ENCODE results near the gene TANGO2.

TANGO2 gene

GRCh38 chr22:20089977-20090729 is 69.2 kb downstream of the TANGO2 start:
- Histone ChIP-seq H3K27me3 (ENCODE audit: control insufficient read depth, insufficient read depth, low read length) (no peaks in the 10 kb centered on the region), H3K36me3 (ENCODE audit: control insufficient read depth, insufficient read depth, low read length) (peaks cover 39% of the 10 kb centered on the region), H3K4me3 (ENCODE audit: low read length) (no peak overlapping the region), H3K4me1 (ENCODE audit: control insufficient read depth, insufficient read depth, low read length) (peaks cover under 1% of the 10 kb centered on the region), H3K9ac (ENCODE audit: low read length) (no peak overlapping the region), H3K9me3 (ENCODE audit: control insufficient read depth, low read length) (no peaks in the 10 kb centered on the region)

DNA sequence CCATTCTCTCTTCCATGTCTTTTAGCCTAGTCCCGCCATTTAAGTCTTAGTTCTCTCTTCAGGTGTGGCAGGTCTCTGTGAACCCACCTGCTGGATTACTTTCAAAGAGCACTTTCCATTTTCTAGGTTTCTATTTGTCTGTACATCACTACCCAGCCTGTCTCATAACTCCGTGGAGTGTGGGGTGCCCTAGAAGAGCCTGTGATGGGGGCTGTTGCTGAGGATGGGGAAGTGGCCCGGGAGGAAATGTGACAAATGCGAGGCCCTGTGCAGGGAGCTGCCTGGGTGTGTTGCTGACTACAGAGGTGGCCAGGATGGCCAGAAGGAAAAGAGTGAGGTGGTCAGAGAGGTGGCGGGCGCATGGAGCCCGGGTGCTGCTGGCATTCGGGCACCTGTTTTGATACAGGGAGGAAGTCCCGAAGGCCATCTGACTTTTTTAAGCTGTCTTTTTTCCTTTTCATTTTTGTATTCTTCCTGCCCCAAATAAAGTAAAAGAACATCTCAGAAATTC is 69.9 kb downstream of the TANGO2 start:
- Histone ChIP-seq H3K9ac (ENCODE audit: low read length) (no peak overlapping the region), H3K27me3 (ENCODE audit: control insufficient read depth, insufficient read depth, low read length) (no peaks in the 10 kb centered on the region), H3K9me3 (ENCODE audit: control insufficient read depth, low read length) (no peaks in the 10 kb centered on the region), H3K4me3 (ENCODE audit: low read length) (no peak overlapping the region), H3K4me1 (ENCODE audit: control insufficient read depth, insufficient read depth, low read length) (no peaks in the 10 kb centered on the region), H3K36me3 (ENCODE audit: control insufficient read depth, insufficient read depth, low read length) (peaks cover 39% of the 10 kb centered on the region)

DNA sequence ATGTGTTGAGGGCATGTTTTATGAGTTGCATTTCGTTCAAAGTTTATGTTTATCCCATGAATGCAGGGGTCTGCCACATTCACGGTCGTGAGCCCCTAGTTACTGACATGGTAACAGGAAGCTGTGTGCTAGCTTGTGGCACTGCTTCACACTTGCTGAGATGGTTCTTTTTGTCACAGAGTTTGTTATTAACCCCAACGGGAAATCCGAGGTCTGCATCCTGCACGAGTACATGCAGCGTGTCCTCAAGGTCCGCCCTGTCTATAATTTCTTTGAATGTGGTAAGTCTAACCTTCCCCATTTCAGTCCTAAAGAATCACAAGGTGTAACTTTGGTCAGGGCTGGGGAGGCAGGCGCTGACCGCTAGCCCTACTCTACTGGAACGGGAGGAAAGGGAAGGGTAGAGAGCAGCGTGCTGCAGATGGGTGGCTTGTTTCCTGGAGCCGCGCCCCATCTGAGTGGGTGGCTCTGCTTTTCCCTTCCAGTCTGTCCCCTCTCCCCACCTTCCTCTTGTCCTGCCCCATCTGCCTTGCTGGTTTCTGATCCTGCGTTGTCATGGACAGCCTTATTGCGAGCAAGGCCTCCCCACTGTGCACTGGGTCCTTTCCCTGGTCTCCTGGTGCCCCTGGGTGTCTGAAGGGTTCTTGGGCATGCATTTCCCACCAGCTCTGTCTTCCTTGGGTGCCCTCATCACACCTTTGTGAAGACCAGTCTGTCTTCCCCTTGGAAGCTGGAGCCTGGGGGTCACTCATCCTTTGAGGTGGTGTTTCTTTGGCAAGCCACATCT is 71.0 kb downstream of the TANGO2 start:
- Histone ChIP-seq H3K36me3 (ENCODE audit: control insufficient read depth, insufficient read depth, low read length) (peaks cover 39% of the 10 kb centered on the region), H3K4me1 (ENCODE audit: control insufficient read depth, insufficient read depth, low read length) (no peaks in the 10 kb centered on the region), H3K4me3 (ENCODE audit: low read length) (no peak overlapping the region), H3K27me3 (ENCODE audit: control insufficient read depth, insufficient read depth, low read length) (no peaks in the 10 kb centered on the region), H3K9ac (ENCODE audit: low read length) (no peak overlapping the region), H3K9me3 (ENCODE audit: control insufficient read depth, low read length) (no peaks in the 10 kb centered on the region)

GRCh38 chr22:20092477-20092854 is 71.6 kb downstream of the TANGO2 start:
- H3K9me3 ChIP-seq (ENCODE audit: control insufficient read depth, low read length) = no peaks in the 10 kb centered on the region
- peaks cover 33% of the 10 kb centered on the region for H3K36me3 ChIP-seq (ENCODE audit: control insufficient read depth, insufficient read depth, low read length)
- no peaks in the 10 kb centered on the region for H3K4me1 ChIP-seq (ENCODE audit: control insufficient read depth, insufficient read depth, low read length)
- H3K4me3 ChIP-seq (ENCODE audit: low read length) = no peak overlapping the region
- no peak overlapping the region for H3K9ac ChIP-seq (ENCODE audit: low read length)
- no peaks in the 10 kb centered on the region for H3K27me3 ChIP-seq (ENCODE audit: control insufficient read depth, insufficient read depth, low read length)

- H3K9me3 ChIP-seq (ENCODE audit: control insufficient read depth, low read length) = no peaks in the 10 kb centered on the region
- H3K4me3 ChIP-seq (ENCODE audit: low read length) = no peak overlapping the region
- no peaks in the 10 kb centered on the region for H3K4me1 ChIP-seq (ENCODE audit: control insufficient read depth, insufficient read depth, low read length)
- peaks cover 32% of the 10 kb centered on the region for H3K36me3 ChIP-seq (ENCODE audit: control insufficient read depth, insufficient read depth, low read length)
- no peaks in the 10 kb centered on the region for H3K27me3 ChIP-seq (ENCODE audit: control insufficient read depth, insufficient read depth, low read length)
- H3K9ac ChIP-seq (ENCODE audit: low read length) = no peak overlapping the region
These were observed 72.7 kb downstream of the TANGO2 start for GRCh38 chr22:20093418-20094196.

DNA sequence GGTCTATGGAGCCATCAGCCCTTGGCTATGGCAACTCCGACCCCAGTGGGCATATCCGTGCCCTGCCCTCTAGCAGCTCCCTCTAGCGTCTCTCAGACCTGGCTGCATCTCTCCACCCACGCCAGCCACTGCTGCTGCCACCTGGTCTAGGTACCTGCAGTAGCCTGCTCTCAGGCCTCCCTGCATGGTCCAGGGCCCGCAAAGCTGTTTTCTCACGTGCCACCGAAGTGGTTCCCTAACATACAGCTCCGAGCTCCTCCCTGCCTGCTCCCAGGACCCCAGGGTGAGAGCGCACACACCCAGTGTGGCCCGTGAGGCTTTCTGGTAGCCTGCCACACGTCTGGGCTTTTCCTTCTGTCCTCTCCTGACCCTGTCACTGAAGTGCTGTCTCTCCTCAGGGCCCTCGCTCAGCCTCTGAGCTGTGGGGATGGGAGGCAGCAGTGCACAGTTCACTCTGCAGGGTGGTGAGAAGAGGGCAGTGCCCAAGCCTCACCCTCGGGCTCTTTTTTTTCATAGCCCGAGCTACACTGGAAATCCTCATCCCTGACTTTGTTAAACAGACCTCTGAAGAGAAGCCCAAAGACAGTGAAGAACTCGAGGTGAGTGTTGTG is 73.4 kb downstream of the TANGO2 start:
- Histone ChIP-seq H3K4me1 (ENCODE audit: control insufficient read depth, insufficient read depth, low read length) (no peaks in the 10 kb centered on the region), H3K9ac (ENCODE audit: low read length) (no peak overlapping the region), H3K4me3 (ENCODE audit: low read length) (no peak overlapping the region), H3K9me3 (ENCODE audit: control insufficient read depth, low read length) (no peaks in the 10 kb centered on the region), H3K36me3 (ENCODE audit: control insufficient read depth, insufficient read depth, low read length) (peaks cover 31% of the 10 kb centered on the region), H3K27me3 (ENCODE audit: control insufficient read depth, insufficient read depth, low read length) (no peaks in the 10 kb centered on the region)

DNA sequence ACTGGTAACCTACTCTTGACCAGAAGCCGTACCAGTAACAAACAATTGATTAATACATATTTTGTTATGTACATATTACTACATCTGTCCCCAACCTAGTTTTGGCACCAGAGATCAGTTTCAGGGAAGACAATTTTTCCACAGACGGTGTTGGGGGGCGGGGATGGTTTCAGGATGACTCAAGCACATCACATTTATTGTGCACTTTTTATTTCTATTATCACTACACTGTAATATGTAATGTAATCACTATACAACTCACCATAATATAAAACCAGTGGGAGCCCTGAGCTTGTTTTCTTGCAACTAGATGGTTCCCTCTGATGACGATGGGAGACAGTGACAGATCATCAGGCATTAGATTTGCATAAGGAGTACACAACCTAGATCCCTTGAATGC is 74.6 kb downstream of the TANGO2 start:
- Histone ChIP-seq H3K36me3 (ENCODE audit: control insufficient read depth, insufficient read depth, low read length) (peaks cover 23% of the 10 kb centered on the region), H3K9ac (ENCODE audit: low read length) (no peak overlapping the region), H3K4me1 (ENCODE audit: control insufficient read depth, insufficient read depth, low read length) (no peaks in the 10 kb centered on the region), H3K9me3 (ENCODE audit: control insufficient read depth, low read length) (no peaks in the 10 kb centered on the region), H3K27me3 (ENCODE audit: control insufficient read depth, insufficient read depth, low read length) (no peaks in the 10 kb centered on the region), H3K4me3 (ENCODE audit: low read length) (no peak overlapping the region)

GRCh38 chr22:20096574-20097420 is 75.9 kb downstream of the TANGO2 start:
- no peaks in the 10 kb centered on the region for H3K4me1 ChIP-seq (ENCODE audit: control insufficient read depth, insufficient read depth, low read length)
- no peaks in the 10 kb centered on the region for H3K9me3 ChIP-seq (ENCODE audit: control insufficient read depth, low read length)
- H3K27me3 ChIP-seq (ENCODE audit: control insufficient read depth, insufficient read depth, low read length) = no peaks in the 10 kb centered on the region
- peaks cover 14% of the 10 kb centered on the region for H3K36me3 ChIP-seq (ENCODE audit: control insufficient read depth, insufficient read depth, low read length)
- no peak overlapping the region for H3K9ac ChIP-seq (ENCODE audit: low read length)
- no peak overlapping the region for H3K4me3 ChIP-seq (ENCODE audit: low read length)

DNA sequence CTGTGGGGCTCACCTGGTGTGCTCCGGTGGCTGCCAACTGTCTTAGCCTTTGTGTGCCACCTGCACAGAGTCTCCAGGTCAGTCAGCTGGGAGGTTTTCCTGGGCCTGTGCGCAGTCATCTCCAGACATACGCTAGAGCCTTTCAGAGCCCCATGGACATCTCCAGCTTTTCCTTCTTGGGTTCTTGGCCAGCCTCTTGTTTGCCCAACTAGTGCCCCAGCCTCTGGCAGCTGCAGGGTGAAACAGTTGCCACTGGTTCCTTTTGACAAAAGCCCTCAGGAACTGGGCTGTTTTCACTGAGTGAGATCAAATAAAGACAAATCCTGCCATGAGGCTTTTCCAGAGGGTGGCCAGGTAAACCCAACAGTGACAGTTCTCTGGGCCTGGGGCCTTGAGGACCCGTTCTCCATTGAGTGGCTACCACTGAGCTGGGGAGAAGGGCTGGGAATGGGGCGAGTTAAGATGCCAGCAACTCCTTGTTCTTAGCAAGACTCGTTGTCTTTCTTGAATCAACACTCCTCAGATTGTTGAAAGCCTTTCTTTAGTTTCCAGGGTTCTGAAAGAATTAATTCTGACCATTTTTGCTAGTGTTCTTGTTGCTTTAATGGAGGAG is 78.3 kb downstream of the TANGO2 start:
- no peaks in the 10 kb centered on the region for H3K9me3 ChIP-seq (ENCODE audit: control insufficient read depth, low read length)
- H3K27me3 ChIP-seq (ENCODE audit: control insufficient read depth, insufficient read depth, low read length) = no peaks in the 10 kb centered on the region
- peaks cover 15% of the 10 kb centered on the region for H3K36me3 ChIP-seq (ENCODE audit: control insufficient read depth, insufficient read depth, low read length)
- H3K4me1 ChIP-seq (ENCODE audit: control insufficient read depth, insufficient read depth, low read length) = no peaks in the 10 kb centered on the region
- H3K4me3 ChIP-seq (ENCODE audit: low read length) = no peak overlapping the region
- H3K9ac ChIP-seq (ENCODE audit: low read length) = no peak overlapping the region

DNA sequence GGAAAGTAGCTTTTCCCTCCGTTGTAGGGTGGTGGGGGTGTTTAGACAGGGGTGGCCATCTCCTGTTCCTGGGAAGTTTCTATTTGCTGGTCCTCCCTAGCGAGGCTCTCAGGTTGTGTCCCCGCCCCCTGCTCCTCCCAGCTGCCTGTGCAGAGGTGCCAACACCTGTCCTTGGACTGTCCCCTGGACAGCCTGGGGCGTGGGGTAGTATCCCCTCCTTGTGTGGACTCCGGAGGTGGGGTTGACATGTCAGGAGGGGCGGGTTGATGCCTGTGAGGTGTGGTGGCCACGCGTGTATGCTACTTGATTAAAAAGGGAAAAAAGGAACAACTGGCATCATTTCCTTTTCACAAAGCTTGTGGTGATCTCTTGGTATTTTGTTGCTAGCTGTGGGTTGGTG is 80.7 kb downstream of the TANGO2 start:
- Histone ChIP-seq H3K27me3 (ENCODE audit: control insufficient read depth, insufficient read depth, low read length) (no peaks in the 10 kb centered on the region), H3K9me3 (ENCODE audit: control insufficient read depth, low read length) (no peaks in the 10 kb centered on the region), H3K9ac (ENCODE audit: low read length) (no peak overlapping the region), H3K4me1 (ENCODE audit: control insufficient read depth, insufficient read depth, low read length) (no peaks in the 10 kb centered on the region), H3K36me3 (ENCODE audit: control insufficient read depth, insufficient read depth, low read length) (peaks cover 19% of the 10 kb centered on the region), H3K4me3 (ENCODE audit: low read length) (no peak overlapping the region)

All from mucosa of stomach (tissue), 1 donor.